ENCODE results near the gene PHTF2. TPM values are rescaled to one million over a fixed set of nuclear protein-coding genes. Genes with fewer than 3 reads are reported as not detected.
A peak's percentile ranks its signal among the peaks of the same experiment; 100 is the strongest.

PHTF2 gene
- polyA plus RNA-seq, 1 of the 3 experiments (the other 2 are of a cell fraction): 21.2 TPM

- H3K9me3 ChIP-seq: no peaks in the 10 kb centered on the region
- peaks cover 5% of the 10 kb centered on the region; the same call in 1 of the 2 replicates for H3K9me2 ChIP-seq
- no peak overlapping the region for H3K9ac ChIP-seq
- H3K36me3 ChIP-seq (replicated peaks in 1 of 2; ENCODE audit: control insufficient read depth in 1 of 2, insufficient read depth in 2 of 2, low read length in 1 of 2): peaks cover 8 to 20% of the 10 kb centered on the region in 2 experiments
- H2AFZ ChIP-seq (ENCODE audit: low read depth): no peak overlapping the region
- 97% methylated on average over 2 of the region's 2 CpGs for WGBS (ENCODE audit: low lambda C conversion rate)
- no peaks in the 10 kb centered on the region for H3K27me3 ChIP-seq (ENCODE audit: insufficient read depth)
- no peaks in the 10 kb centered on the region; a peak in 2 of 4 replicates for H3K4me1 ChIP-seq (ENCODE audit: control insufficient read depth in 1 of 2, insufficient read depth in 2 of 2, low read depth in 1 of 2, low read length in 1 of 2)
- H3K4me2 ChIP-seq: no peak overlapping the region
- ChIA-PET POLR2A (no interaction called here), CTCF (interaction anchor here (0.7 to 1.3 kb wide), 4 partner anchors 11 to 140 kb away, joined by 3 to 4 read pairs (median 3); no protein-coding TSS in a partner anchor)
- H3K4me3 ChIP-seq (ENCODE audit: low read depth in 2 of 2, low read length in 1 of 2): no peak overlapping the region
- TF ChIP-seq CHD2 (IDR thresholded peaks at IDR 0.05; ENCODE audit: low read length, partially characterized antibody): no peak
- no peak for TF ChIP-seq FOSL2 (IDR thresholded peaks at IDR 0.05; ENCODE audit: borderline replicate concordance, low read depth)
- no peak for TF ChIP-seq TAF1 (IDR thresholded peaks at IDR 0.05; ENCODE audit: borderline replicate concordance, low read depth, low read length)
- TF ChIP-seq GABPA (IDR thresholded peaks at IDR 0.05; ENCODE audit: low read depth): no peak
- TF ChIP-seq IRF3 (IDR thresholded peaks at IDR 0.05; ENCODE audit: low read depth, low read length): no peak
- TF ChIP-seq TEAD4 (IDR thresholded peaks at IDR 0.05; ENCODE audit: borderline replicate concordance, insufficient read depth): no peak
- TF ChIP-seq, protein P1, sequence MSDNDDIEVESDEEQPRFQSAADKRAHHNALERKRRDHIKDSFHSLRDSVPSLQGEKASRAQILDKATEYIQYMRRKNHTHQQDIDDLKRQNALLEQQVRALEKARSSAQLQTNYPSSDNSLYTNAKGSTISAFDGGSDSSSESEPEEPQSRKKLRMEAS (IDR thresholded peaks at IDR 0.05; ENCODE audit: low read depth): no peak
- TF ChIP-seq GATA2 (CRISPR knock-in tag; IDR thresholded peaks at IDR 0.05): no peak
- TF ChIP-seq RCOR1 (IDR thresholded peaks at IDR 0.05; ENCODE audit: low read length): no peak
- TF ChIP-seq POLR2AphosphoS5 (IDR thresholded peaks at IDR 0.05; ENCODE audit: low read depth, low read length): no peak
- TF ChIP-seq MEF2A (IDR thresholded peaks at IDR 0.05; ENCODE audit: borderline replicate concordance, low read depth): no peak
- H4K20me1 ChIP-seq (ENCODE audit: insufficient read depth): no peaks in the 10 kb centered on the region
- no peaks in the 10 kb centered on the region for H3K79me2 ChIP-seq (ENCODE audit: insufficient read depth)
- H3F3A ChIP-seq (replicated peaks; ENCODE audit: insufficient read depth): peaks cover 7% of the 10 kb centered on the region
- DNase-seq: no peak
- no peak overlapping the region for H3K27ac ChIP-seq (ENCODE audit: low read depth in 2 of 2, low read length in 1 of 2)
Observed at GRCh38 chr7:77899516-77899915, 100.9 kb downstream of the PHTF2 start.

DNA sequence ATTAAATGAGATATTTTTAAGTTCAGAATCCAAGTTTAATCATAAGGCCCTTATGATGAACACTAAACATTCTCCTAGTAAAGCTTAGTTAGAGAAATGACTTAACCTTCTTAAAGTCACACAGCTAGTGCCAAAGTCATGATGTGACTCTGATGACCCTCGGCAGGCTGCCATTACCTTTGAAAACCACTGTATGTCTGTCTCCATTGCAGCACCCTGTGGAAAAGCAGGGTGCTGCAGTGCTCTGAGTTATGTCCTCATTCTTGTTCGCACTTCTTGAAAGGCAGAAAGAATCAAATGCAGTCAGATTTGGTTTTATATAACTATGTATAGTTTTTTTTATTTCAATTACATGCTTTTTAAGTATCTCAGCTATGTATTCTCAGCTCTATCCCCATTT, 105.0 kb downstream of the PHTF2 start:
- Histone ChIP-seq H3K9ac (no peak overlapping the region), H2AFZ (ENCODE audit: low read depth) (no peak overlapping the region), H3K36me3 (replicated peaks in 1 of 2; ENCODE audit: control insufficient read depth in 1 of 2, insufficient read depth in 2 of 2, low read length in 1 of 2) (peaks cover 8 to 13% of the 10 kb centered on the region in 2 experiments), H3K4me3 (ENCODE audit: low read depth in 2 of 2, low read length in 1 of 2) (no peak overlapping the region), H3K9me3 (no peaks in the 10 kb centered on the region), H3K4me1 (ENCODE audit: control insufficient read depth in 1 of 2, insufficient read depth in 2 of 2, low read depth in 1 of 2, low read length in 1 of 2) (no peaks in the 10 kb centered on the region; a peak in 2 of 4 replicates), H3F3A (replicated peaks; ENCODE audit: insufficient read depth) (peaks cover 14% of the 10 kb centered on the region), H4K20me1 (ENCODE audit: insufficient read depth) (no peaks in the 10 kb centered on the region), H3K9me2 (no peaks in the 10 kb centered on the region; the same call in 1 of the 2 replicates), H3K27ac (ENCODE audit: low read depth in 2 of 2, low read length in 1 of 2) (peak overlapping the region; percentile 2 to 51; a peak in 2 of 4 replicates), H3K79me2 (ENCODE audit: insufficient read depth) (no peaks in the 10 kb centered on the region), H3K4me2 (no peak overlapping the region), H3K27me3 (ENCODE audit: insufficient read depth) (no peaks in the 10 kb centered on the region)
- TF ChIP-seq SIN3A (IDR thresholded peaks at IDR 0.05; ENCODE audit: borderline replicate concordance, low read depth, low read length): no peak
- peak; percentile 41 for TF ChIP-seq SMC3 (IDR thresholded peaks at IDR 0.05; ENCODE audit: low read depth, low read length)
- peak; percentile 47 for TF ChIP-seq RAD21 (IDR thresholded peaks at IDR 0.05; ENCODE audit: low read length)
- peak; percentile 52 for TF ChIP-seq CTCF (IDR thresholded peaks at IDR 0.05)
- no peak for TF ChIP-seq JUND (IDR thresholded peaks at IDR 0.05)
- TF ChIP-seq, protein P2, sequence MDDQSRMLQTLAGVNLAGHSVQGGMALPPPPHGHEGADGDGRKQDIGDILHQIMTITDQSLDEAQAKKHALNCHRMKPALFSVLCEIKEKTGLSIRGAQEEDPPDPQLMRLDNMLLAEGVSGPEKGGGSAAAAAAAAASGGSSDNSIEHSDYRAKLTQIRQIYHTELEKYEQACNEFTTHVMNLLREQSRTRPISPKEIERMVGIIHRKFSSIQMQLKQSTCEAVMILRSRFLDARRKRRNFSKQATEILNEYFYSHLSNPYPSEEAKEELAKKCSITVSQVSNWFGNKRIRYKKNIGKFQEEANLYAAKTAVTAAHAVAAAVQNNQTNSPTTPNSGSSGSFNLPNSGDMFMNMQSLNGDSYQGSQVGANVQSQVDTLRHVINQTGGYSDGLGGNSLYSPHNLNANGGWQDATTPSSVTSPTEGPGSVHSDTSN (IDR thresholded peaks at IDR 0.05): no peak
- WGBS (ENCODE audit: low lambda C conversion rate): 79% methylated on average over 2 of the region's 2 CpGs
- ChIA-PET CTCF (interaction anchor here (1.0 to 1.1 kb wide), 2 partner anchors 245 to 251 kb away, joined by 3 to 4 read pairs; no protein-coding TSS in a partner anchor), POLR2A (no interaction called here)
- peak; percentile 15 for DNase-seq
